ENCODE measurements around the gene LY6G5B.

The LY6G5B gene

GRCh38 chr6:31651602-31652191, 18.1 kb upstream of the LY6G5B start:
- TF ChIP-seq CTCF (IDR thresholded peaks at IDR 0.05; ENCODE audit: insufficient read depth, low read depth, low read length, missing control alignments) = no peak
- DNase-seq (ENCODE audit: low read depth) = peak; percentile 76
- peak overlapping the region; percentile 86 for H3K4me3 ChIP-seq (ENCODE audit: low read depth, low read length)

GRCh38 chr6:31652925-31653724, 16.7 kb upstream of the LY6G5B start:
- DNase-seq (ENCODE audit: low read depth) = peak; percentile 96

GRCh38 chr6:31654574-31655348, 15.0 kb upstream of the LY6G5B start:
- DNase-seq (ENCODE audit: low read depth) = no peak
- no peak for TF ChIP-seq CTCF (IDR thresholded peaks at IDR 0.05; ENCODE audit: insufficient read depth, low read depth, low read length, missing control alignments)
- H3K4me3 ChIP-seq (ENCODE audit: low read depth, low read length) = no peak overlapping the region

More at GRCh38 chr6:31652925-31653724, 16.7 kb upstream of the LY6G5B start:
- H3K4me3 ChIP-seq (ENCODE audit: low read depth, low read length) = peak overlapping the region; percentile 86
- TF ChIP-seq CTCF (IDR thresholded peaks at IDR 0.05; ENCODE audit: insufficient read depth, low read depth, low read length, missing control alignments) = peak; percentile 2

- DNase-seq (ENCODE audit: low read depth) = no peak
- no peak for TF ChIP-seq CTCF (IDR thresholded peaks at IDR 0.05; ENCODE audit: insufficient read depth, low read depth, low read length, missing control alignments)
- H3K4me3 ChIP-seq (ENCODE audit: low read depth, low read length) = no peak within 1 kb of the TSS
Measured at GRCh38 chr6:31655349-31656237, 14.2 kb upstream of the LY6G5B start, which contains the start of gene APOM. APOM (plus strand) TSS chr6:31655894; CDS start chr6:31655967, 73 bp downstream.

GRCh38 chr6:31657406-31658157, 12.2 kb upstream of the LY6G5B start:
- DNase-seq (ENCODE audit: low read depth) = no peak
- no peak overlapping the region for H3K4me3 ChIP-seq (ENCODE audit: low read depth, low read length)
- TF ChIP-seq CTCF (IDR thresholded peaks at IDR 0.05; ENCODE audit: insufficient read depth, low read depth, low read length, missing control alignments) = no peak
